ENCODE measurements around the gene ALDH1A1.
A peak's percentile ranks its signal among the peaks of the same experiment; 100 is the strongest.

Gene ALDH1A1

GRCh38 chr9:72952914-72953313 is at the start of gene ALDH1A1:
Gene ALDH1A1, minus strand, starts transcription at chr9:72953053. Its CDS starts 53 bp downstream, at chr9:72953000.
- no peak for DNase-seq

DNA sequence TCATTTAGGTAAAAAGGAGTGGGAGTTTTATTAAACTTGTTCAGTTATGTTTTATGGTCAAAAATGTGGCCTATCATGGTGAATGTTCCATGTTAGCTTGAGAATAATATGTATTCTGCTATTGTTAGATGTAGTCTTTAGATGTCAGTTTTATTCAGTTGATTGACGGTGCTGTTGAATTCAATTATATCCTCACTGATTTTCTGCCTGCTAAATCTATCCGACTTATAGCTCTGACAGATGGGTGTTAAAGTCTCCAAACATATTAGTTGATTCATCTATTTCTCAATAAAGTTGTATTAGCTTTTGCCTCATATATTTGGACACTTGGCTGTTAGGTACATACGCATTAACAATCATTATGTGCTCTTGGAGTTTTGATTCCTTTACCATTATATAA is 49.0 kb upstream of the ALDH1A1 start:
- no peak for DNase-seq

DNA sequence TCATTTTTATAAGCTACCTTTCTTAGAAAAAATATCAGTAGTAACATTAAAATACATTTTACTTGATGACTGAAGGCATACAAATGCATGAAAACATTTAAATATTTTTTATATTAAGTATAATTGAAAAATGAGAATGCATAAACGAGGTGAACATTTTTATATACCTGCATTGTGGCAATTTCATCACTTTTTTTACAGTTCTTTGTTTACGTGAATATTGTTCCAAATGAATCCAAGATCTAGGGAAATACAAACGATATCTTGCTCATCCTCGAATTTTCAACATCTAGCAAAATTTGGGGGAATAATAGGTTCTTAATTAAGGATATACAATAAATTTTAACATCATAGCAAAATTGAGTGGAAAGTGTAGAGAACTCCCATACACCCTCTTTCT is 45.5 kb upstream of the ALDH1A1 start:
- no peak for DNase-seq

GRCh38 chr9:72997387-72997995 is 44.6 kb upstream of the ALDH1A1 start:
- no peak for DNase-seq

GRCh38 chr9:72996684-72997314 is 43.9 kb upstream of the ALDH1A1 start:
- DNase-seq, result no peak

GRCh38 chr9:72996114-72996513 is 43.3 kb upstream of the ALDH1A1 start:
- no peak for DNase-seq

DNA sequence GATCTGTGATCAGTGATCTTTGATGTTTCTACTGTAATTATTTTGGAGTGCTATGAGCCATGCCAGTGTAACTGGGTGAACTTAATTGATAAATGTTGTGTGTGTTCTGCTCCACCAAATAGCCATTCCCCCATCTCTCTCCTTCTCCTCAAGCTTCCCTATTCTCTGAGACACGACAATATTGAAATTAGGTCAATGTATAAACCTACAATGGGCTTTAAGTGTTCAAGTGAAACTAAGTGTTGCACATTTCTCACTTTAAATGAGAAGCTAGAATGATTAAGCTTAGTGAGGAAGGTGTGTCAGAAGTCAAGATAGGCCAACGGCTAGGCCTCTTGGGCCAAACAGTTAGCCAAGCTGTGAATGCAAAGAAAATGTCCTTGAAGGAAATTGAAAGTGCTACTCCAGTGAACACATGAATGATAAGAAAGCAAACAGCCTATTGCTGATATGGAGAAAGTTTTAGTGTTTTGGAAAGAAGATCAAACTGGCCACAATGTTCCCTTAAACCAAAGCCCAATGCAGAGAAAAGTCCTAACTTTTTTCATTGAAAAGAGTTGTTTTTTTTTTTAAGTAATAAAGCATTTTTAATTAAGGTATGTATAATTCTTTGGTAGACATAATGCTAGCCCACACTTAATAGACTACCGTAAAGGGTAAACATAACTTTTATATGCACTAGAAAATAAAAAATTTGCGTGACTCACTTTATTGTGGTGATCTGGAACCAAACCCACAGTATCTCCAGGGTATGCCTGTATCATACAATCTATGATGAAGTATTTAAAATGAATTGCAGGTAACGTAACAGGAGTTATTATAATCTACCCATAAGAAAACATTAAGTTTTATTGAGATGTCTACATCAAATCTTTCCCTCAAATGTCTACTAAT is 42.5 kb upstream of the ALDH1A1 start:
- no peak for DNase-seq

GRCh38 chr9:72991772-72992171 is 38.9 kb upstream of the ALDH1A1 start:
- DNase-seq, result no peak

- no peak for DNase-seq
These were observed 37.7 kb upstream of the ALDH1A1 start for GRCh38 chr9:72990397-72991182.

GRCh38 chr9:72986522-72987116 is 33.8 kb upstream of the ALDH1A1 start:
- no peak for DNase-seq

GRCh38 chr9:72985746-72986145 is 32.9 kb upstream of the ALDH1A1 start:
- DNase-seq, result no peak

GRCh38 chr9:72984991-72985390 is 32.1 kb upstream of the ALDH1A1 start:
- DNase-seq, result peak; percentile 2 to 56

- DNase-seq, result no peak
These were observed 31.5 kb upstream of the ALDH1A1 start for GRCh38 chr9:72984226-72984947.

- DNase-seq, result no peak
These were observed 30.8 kb upstream of the ALDH1A1 start for GRCh38 chr9:72983512-72984225.

DNA sequence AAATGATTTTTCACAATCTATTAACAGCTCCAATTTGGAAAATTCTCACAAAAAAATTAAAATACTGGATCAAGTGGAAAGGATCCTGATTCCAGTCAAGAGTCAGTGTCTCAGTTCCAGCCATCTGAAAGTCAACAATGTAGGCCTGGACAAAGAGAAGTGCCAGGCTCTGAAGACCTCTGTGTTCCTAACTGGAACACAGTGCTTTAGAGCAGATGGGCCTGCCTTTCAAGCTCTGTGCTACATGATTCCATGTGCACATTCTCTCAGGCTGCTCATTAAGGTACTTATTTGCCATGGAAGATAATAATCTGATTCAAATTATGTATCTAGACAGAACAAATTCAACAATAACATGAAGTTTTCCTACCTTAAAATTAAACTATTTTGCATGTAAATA is 30.2 kb upstream of the ALDH1A1 start:
- DNase-seq, result peak in 1 of 2 experiments; percentile 8

- no peak for DNase-seq
These were observed 29.4 kb upstream of the ALDH1A1 start for GRCh38 chr9:72982146-72982799.

GRCh38 chr9:72981433-72981832 is 28.6 kb upstream of the ALDH1A1 start:
- no peak for DNase-seq

GRCh38 chr9:72980600-72981265 is 27.9 kb upstream of the ALDH1A1 start:
- no peak for DNase-seq

GRCh38 chr9:72980183-72980582 is 27.3 kb upstream of the ALDH1A1 start:
- DNase-seq, result no peak

All from NCI-H524 (cell line).